Lower leg skin (tissue), 3 donors: ENCODE measurements around the gene FN1.

Experiments used
- POLR2A ChIP-seq, 2 donors: fragments of 450-650 bp; IDR thresholded peaks; one replicate each; pipeline ENCODE4 v1.6.1; 2016 to 2017; ENCODE audit warnings: antibody characterized with exemption in 2 of 2, mild to moderate bottlenecking in 1 of 2, moderate library complexity in 1 of 2
- TF ChIP-seq, protein P1 (sequence below), 3 donors: fragments of 450-650 bp; IDR thresholded peaks; one replicate each; pipeline ENCODE4 v1.5.1; 2016; ENCODE audit warnings: antibody characterized with exemption in 3 of 3, mild to moderate bottlenecking in 3 of 3, moderate library complexity in 2 of 3

DNA sequence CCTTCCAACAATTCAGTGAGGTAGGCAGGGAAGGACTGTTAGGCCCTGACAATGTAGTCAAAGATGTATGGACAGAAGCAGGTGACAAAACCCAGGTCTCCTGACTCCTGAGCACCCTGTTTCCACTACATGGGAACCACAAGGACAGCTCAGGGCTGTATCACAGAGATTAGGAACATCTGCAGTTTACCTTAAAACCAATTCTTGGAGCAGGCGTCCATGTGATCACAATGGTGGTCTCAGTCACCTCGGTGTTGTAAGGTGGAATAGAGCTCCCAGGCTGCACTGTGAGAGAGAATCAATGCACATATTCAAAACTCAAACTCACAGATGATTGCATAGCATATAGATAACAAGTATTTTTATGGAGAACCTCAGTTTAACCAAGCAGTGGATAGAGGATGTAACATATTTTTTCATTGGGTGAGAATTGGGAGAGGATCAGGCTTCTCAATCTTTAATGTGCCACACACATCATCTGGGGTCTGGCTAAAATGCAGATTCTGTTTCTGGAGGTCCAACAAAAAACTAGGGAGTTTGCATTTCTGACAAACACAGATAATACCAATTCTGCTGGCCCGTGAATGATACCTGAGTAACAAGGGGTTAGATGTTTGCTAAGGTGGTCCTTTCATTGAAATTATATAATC lies 36.7 kb downstream of the FN1 start:
- no peak for TF ChIP-seq POLR2A (IDR thresholded peaks at IDR 0.05)
- TF ChIP-seq, protein P1, sequence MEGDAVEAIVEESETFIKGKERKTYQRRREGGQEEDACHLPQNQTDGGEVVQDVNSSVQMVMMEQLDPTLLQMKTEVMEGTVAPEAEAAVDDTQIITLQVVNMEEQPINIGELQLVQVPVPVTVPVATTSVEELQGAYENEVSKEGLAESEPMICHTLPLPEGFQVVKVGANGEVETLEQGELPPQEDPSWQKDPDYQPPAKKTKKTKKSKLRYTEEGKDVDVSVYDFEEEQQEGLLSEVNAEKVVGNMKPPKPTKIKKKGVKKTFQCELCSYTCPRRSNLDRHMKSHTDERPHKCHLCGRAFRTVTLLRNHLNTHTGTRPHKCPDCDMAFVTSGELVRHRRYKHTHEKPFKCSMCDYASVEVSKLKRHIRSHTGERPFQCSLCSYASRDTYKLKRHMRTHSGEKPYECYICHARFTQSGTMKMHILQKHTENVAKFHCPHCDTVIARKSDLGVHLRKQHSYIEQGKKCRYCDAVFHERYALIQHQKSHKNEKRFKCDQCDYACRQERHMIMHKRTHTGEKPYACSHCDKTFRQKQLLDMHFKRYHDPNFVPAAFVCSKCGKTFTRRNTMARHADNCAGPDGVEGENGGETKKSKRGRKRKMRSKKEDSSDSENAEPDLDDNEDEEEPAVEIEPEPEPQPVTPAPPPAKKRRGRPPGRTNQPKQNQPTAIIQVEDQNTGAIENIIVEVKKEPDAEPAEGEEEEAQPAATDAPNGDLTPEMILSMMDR (IDR thresholded peaks at IDR 0.05): no peak
